ENCODE measurements around the gene TMX1.
A peak's percentile ranks its signal among the peaks of the same experiment; 100 is the strongest.

Gene TMX1

DNA sequence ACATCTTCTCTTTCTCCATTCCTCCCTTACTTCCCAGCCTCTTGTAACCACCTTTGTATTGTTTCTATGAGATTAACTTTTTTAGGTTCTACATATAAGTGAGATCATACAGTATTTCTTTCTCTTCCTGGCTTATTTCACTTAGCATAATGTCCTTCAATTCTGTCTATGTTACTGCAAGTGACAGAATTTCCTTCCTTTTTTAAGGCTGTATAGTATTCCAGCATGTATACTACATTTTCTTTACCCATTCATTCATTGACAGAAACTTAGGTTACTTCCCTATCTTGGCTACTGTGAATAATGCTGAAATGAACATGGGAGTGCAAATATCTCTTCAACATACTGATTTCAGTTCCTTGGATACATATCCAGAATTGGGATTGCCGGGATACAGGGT, 18.2 kb downstream of the TMX1 start:
- in situ Hi-C loops (cut with MboI; ENCODE audit: low sequenced_read_pairs) = no loop called here
- Histone ChIP-seq H3K36me3 (replicated peaks) (peaks cover 71% of the 10 kb centered on the region), H3K4me1 (no peaks in the 10 kb centered on the region), H3K27me3 (ENCODE audit: low read depth) (no peaks in the 10 kb centered on the region), H3K4me3 (no peak overlapping the region), H3K9me3 (no peaks in the 10 kb centered on the region)
- DNase-seq (ENCODE audit: low spot score in 2 of 2) = no peak

GRCh38 chr14:51258788-51259187, 18.7 kb downstream of the TMX1 start:
- Histone ChIP-seq H3K36me3 (replicated peaks) (peaks cover 66% of the 10 kb centered on the region), H3K4me3 (no peak overlapping the region), H3K27me3 (ENCODE audit: low read depth) (no peaks in the 10 kb centered on the region), H3K9me3 (no peaks in the 10 kb centered on the region), H3K4me1 (no peaks in the 10 kb centered on the region)
- in situ Hi-C loops (cut with MboI; ENCODE audit: low sequenced_read_pairs) = no loop called here
- no peak for DNase-seq (ENCODE audit: low spot score in 2 of 2)

DNA sequence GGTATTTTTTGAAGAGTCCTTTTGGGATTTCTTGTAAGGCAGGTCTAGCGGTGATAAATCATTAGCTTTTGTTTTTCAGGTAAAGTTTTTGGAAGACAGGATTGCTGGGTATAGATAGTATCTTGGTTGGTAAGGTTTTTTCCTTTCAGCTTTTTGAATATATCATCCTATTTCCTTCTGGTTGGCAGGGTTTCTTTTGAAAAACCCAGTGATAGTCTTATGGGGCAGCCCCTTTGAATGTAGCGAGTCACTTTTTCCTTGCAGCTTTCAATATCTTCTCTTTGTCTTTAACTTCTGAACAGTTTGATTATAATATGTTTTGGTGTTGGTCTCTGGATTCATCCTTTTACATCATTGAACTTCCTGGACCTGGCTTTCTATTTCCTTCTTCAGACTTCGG, 20.2 kb downstream of the TMX1 start:
- Histone ChIP-seq H3K4me1 (no peaks in the 10 kb centered on the region), H3K9me3 (no peaks in the 10 kb centered on the region), H3K27me3 (ENCODE audit: low read depth) (no peaks in the 10 kb centered on the region), H3K4me3 (no peak overlapping the region), H3K36me3 (replicated peaks) (peaks cover 59% of the 10 kb centered on the region)
- in situ Hi-C loops (cut with MboI; ENCODE audit: low sequenced_read_pairs) = no loop called here
- no peak for DNase-seq (ENCODE audit: low spot score in 2 of 2)

DNA sequence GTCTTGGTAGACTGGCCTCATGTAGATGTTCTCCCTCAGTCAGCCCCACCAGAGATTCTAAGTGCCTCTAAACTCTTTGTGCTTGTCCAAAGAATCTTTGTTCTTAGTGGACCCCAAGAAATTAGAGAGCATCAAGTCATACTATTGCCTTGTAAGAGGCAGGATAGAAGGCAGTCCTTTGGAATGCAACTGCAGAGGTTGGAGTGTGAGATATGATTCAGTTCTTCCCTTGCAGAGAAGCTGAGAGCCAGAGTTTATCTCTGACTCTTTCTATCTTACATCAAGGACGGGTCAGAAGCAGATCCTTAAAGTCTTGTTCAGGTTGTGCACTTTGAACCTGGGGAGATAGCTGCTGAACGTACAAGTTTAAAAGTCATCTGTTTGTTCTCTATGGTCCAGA, 21.1 kb downstream of the TMX1 start:
- no peaks in the 10 kb centered on the region for H3K27me3 ChIP-seq (ENCODE audit: low read depth)
- in situ Hi-C loops (cut with MboI; ENCODE audit: low sequenced_read_pairs) = no loop called here
- H3K36me3 ChIP-seq (replicated peaks) = peaks cover 58% of the 10 kb centered on the region
- DNase-seq (ENCODE audit: low spot score in 2 of 2) = no peak
- H3K9me3 ChIP-seq = no peaks in the 10 kb centered on the region
- H3K4me1 ChIP-seq = no peaks in the 10 kb centered on the region
- no peak overlapping the region for H3K4me3 ChIP-seq

DNA sequence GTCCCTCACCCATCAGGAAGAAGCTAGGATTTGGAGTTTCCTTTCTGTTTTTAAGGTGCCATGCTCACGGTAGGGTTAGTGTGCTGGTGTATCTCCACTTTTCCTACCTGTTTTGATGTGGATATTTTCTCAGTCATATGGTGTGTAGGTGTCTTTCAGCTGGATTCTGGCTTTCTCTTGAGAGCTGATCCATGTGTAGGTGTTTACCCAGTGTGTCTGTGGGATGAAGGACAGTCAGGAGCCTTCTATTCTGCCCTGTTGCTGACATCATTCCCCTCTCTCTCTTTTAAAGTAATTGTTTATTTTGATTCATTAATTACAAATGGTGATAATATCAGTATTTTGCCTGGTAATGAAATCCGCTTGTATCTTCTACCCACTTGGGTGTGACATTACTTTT, 22.8 kb downstream of the TMX1 start:
- Histone ChIP-seq H3K9me3 (no peaks in the 10 kb centered on the region), H3K27me3 (ENCODE audit: low read depth) (no peaks in the 10 kb centered on the region), H3K4me1 (no peaks in the 10 kb centered on the region), H3K36me3 (replicated peaks) (peaks cover 55% of the 10 kb centered on the region), H3K4me3 (no peak overlapping the region)
- DNase-seq (ENCODE audit: low spot score in 2 of 2) = no peak
- in situ Hi-C loops (cut with MboI; ENCODE audit: low sequenced_read_pairs) = no loop called here

DNA sequence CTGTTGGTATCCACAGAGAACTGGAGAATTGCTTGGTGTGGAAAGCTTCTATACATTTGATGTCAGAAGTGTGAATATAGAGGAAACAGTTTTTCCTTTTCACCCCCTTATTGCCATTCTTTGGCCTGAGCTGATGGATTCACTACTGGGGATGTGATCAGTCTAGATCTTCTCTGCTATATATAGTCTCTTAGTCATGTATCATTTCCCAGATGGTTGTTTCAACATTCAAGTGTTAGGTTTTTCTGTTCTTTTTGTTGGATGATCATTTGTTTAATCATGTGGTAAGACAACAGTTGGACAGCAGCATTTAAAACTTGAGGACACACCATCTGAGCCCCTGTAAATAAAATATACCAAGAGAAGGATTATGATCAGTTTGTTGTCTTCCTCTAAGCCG, 29.6 kb downstream of the TMX1 start:
- H3K27me3 ChIP-seq (ENCODE audit: low read depth) = no peaks in the 10 kb centered on the region
- H3K9me3 ChIP-seq = no peaks in the 10 kb centered on the region
- H3K36me3 ChIP-seq (replicated peaks) = peaks cover 27% of the 10 kb centered on the region
- H3K4me1 ChIP-seq = no peaks in the 10 kb centered on the region
- no peak for DNase-seq (ENCODE audit: low spot score in 2 of 2)
- in situ Hi-C loops (cut with MboI; ENCODE audit: low sequenced_read_pairs) = no loop called here
- no peak overlapping the region for H3K4me3 ChIP-seq

- Histone ChIP-seq H3K9me3 (no peaks in the 10 kb centered on the region), H3K27me3 (ENCODE audit: low read depth) (no peaks in the 10 kb centered on the region), H3K4me1 (no peaks in the 10 kb centered on the region), H3K4me3 (no peak overlapping the region), H3K36me3 (replicated peaks) (peaks cover 7% of the 10 kb centered on the region; the same call in 1 of the 2 replicates)
- in situ Hi-C loops (cut with MboI; ENCODE audit: low sequenced_read_pairs) = loop anchor here (25.0 kb wide), 2 partner anchors 711 to 861 kb away; partner anchors contain the start of gene RTRAF
- no peak for DNase-seq (ENCODE audit: low spot score in 2 of 2)
Observed at GRCh38 chr14:51276605-51277004, 36.6 kb downstream of the TMX1 start.

DNA sequence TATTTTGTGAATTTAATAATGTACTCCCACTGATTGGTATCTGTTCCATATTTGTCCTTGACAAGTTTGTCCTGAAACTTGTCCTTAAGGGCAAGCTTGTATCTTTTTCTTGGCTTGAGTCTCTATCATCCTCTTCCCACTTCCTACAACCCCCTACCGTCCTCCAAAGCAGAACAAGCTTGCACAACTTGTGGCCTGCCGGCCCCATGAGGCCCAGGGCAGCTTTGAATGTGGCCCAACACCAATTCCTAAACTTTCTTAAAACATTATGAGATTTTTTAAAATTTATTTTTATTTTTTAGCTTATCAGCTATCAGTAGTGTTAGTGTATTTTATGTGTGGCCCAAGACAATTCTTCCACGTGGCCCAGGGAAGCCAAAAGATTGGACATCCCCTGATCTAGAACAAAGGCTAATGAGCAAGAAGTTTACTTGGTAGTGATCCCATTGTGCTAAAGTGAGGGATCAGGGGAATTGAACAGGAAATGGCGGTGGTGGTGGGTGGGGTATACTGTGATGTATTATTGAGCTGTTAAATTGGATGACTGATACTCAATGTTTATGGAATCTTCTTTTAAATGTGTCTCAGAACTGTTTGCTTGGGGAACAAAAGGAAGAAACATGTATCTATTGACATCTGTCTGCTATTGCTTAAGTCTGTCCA, 37.8 kb downstream of the TMX1 start:
- in situ Hi-C loops (cut with MboI; ENCODE audit: low sequenced_read_pairs) = loop anchor here (25.0 kb wide), 2 partner anchors 709 to 859 kb away; partner anchors contain the start of gene RTRAF
- H3K27me3 ChIP-seq (ENCODE audit: low read depth) = no peaks in the 10 kb centered on the region
- no peaks in the 10 kb centered on the region for H3K9me3 ChIP-seq
- no peak for DNase-seq (ENCODE audit: low spot score in 2 of 2)
- 0 out of 2 replicates have a peak, but pooled peaks cover 4% of the 10 kb centered on the region for H3K36me3 ChIP-seq (replicated peaks)
- H3K4me1 ChIP-seq = peaks cover 2% of the 10 kb centered on the region; the same call in 1 of the 2 replicates
- no peak overlapping the region for H3K4me3 ChIP-seq

DNA sequence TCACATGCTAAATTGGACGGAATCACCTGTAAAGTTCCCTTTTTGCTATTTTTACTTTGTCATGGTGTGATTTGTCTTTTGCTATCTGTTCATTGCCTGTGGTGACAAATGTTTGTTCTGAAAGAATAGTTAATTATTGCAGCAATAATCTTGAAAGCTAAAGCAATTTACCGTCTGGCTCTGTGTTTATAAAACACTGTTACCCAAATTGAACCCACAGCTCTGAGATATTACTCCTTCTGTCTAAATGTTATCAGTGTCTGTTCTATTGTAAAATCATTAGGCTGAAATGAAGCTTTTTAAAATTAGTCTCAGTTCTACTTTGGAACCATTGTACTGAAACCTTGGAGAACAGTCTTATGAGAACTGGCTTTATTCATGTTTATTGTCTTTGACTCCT, 42.5 kb downstream of the TMX1 start:
- in situ Hi-C loops (cut with MboI; ENCODE audit: low sequenced_read_pairs) = loop anchor here (25.0 kb wide), 2 partner anchors 705 to 855 kb away; partner anchors contain the start of gene RTRAF
- Histone ChIP-seq H3K4me1 (peaks cover 3% of the 10 kb centered on the region; the same call in 1 of the 2 replicates), H3K4me3 (no peak overlapping the region), H3K36me3 (replicated peaks) (peaks cover under 1% of the 10 kb centered on the region), H3K27me3 (ENCODE audit: low read depth) (no peaks in the 10 kb centered on the region), H3K9me3 (no peaks in the 10 kb centered on the region)
- no peak for DNase-seq (ENCODE audit: low spot score in 2 of 2)

DNA sequence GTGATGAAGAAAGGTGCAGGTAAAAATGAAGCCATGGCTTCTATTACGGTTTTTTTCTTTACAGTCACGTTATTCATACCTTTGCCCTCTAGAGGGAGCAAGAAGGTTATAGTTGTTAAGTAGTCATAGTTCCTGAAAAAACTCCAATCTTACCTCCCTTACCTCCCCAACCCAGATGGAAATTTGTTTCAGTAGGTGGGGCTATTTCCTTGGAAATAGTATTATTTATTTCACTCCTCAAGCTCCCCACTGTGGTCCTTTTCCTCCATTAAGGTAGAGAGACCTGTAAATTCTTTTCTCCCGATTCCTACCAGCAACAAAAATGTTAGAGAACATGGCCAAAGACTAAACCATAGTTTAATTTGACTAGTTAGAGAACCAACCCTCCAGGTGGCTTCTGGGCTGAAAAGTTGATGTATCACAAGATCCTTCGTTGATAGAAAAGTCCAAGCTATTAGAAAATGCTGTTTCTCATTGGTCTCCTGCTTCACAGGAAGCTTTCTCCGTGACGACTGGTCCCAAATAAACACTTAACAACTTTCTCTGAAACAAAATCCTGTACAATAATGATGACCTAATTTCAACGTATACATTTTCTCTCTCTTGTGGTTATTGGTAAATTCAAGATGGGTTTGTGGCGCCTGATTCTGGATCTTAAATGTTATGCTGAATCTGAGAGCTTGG, 43.5 kb downstream of the TMX1 start:
- Histone ChIP-seq H3K36me3 (replicated peaks) (peaks cover 10% of the 10 kb centered on the region), H3K27me3 (ENCODE audit: low read depth) (no peaks in the 10 kb centered on the region), H3K4me3 (no peak overlapping the region), H3K9me3 (no peaks in the 10 kb centered on the region), H3K4me1 (peaks cover 3% of the 10 kb centered on the region; the same call in 1 of the 2 replicates)
- DNase-seq (ENCODE audit: low spot score in 2 of 2) = peak in 1 of 2 experiments; percentile 89
- in situ Hi-C loops (cut with MboI; ENCODE audit: low sequenced_read_pairs) = loop anchor here (25.0 kb wide), 2 partner anchors 704 to 854 kb away; partner anchors contain the start of gene RTRAF

DNA sequence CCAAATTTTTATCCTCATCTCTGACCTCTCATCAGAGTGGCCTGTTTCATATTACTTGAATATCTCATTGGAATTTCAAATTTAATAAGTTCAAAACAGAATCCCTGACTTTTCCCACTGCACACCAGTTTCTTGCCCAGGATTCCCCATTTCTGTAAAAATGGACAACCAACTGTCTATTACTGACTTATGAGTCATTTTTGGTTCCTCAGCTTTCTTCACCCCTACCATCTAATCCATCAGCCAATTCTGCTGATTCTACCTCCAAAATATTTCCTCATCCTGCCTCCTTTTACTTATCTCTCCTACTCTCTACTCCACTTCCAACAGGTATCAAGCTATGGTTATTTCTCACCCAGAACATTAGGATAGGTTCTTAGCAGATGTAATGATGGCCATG, 44.2 kb downstream of the TMX1 start:
- peaks cover 3% of the 10 kb centered on the region; the same call in 1 of the 2 replicates for H3K4me1 ChIP-seq
- in situ Hi-C loops (cut with MboI; ENCODE audit: low sequenced_read_pairs) = loop anchor here (25.0 kb wide), 2 partner anchors 703 to 853 kb away; partner anchors contain the start of gene RTRAF
- no peaks in the 10 kb centered on the region for H3K9me3 ChIP-seq
- no peak overlapping the region for H3K4me3 ChIP-seq
- no peaks in the 10 kb centered on the region for H3K27me3 ChIP-seq (ENCODE audit: low read depth)
- peaks cover 12% of the 10 kb centered on the region for H3K36me3 ChIP-seq (replicated peaks)
- no peak for DNase-seq (ENCODE audit: low spot score in 2 of 2)

DNA sequence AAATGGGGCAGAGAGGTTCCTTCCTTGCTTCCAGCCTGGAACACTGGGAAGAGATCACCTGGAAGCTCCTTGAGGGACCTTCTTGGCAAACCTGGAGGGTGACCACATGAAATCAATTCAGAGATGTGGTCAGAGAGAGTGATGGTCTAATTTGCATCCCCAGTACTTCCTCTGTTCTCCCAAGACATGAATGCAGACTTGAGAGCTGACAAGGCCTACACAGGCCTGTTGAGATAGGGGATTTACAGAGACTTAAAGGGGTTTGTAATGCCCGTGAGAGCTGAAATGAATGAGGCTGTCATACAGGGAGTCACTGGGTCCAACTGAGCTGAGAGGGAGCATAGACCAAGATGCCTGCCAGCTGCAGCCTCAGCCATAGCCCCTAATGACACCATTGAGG, 45.1 kb downstream of the TMX1 start:
- Histone ChIP-seq H3K27me3 (ENCODE audit: low read depth) (no peaks in the 10 kb centered on the region), H3K4me3 (no peak overlapping the region), H3K4me1 (peaks cover 3% of the 10 kb centered on the region; the same call in 1 of the 2 replicates), H3K9me3 (no peaks in the 10 kb centered on the region), H3K36me3 (replicated peaks) (peaks cover 12% of the 10 kb centered on the region)
- no peak for DNase-seq (ENCODE audit: low spot score in 2 of 2)
- in situ Hi-C loops (cut with MboI; ENCODE audit: low sequenced_read_pairs) = loop anchor here (5.0 to 25.0 kb wide), 3 partner anchors 492 to 852 kb away; partner anchors contain the start of gene RTRAF

DNA sequence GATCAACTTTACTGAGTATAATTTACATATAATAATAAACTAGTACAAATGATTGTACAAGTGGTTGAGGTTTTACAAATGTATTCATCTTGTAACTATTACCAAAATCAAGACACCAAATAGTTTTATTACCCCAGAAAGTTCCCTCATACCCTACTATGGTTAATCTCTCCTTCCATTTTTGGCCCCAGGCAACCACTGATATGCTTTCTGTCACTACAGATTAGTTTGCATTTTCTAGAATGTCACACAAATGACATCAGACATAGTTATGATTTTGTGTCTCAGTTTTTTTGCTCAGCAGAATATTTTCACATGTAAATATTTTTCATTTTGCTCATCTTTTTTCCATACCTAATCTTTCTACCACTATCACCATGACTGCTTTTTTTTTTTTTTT, 49.1 kb downstream of the TMX1 start:
- H3K4me1 ChIP-seq = no peaks in the 10 kb centered on the region
- no peaks in the 10 kb centered on the region for H3K9me3 ChIP-seq
- no peak overlapping the region for H3K4me3 ChIP-seq
- H3K36me3 ChIP-seq (replicated peaks) = peaks cover 12% of the 10 kb centered on the region
- no peaks in the 10 kb centered on the region for H3K27me3 ChIP-seq (ENCODE audit: low read depth)
- in situ Hi-C loops (cut with MboI; ENCODE audit: low sequenced_read_pairs) = loop anchor here (5.0 to 25.0 kb wide), 3 partner anchors 488 to 848 kb away; partner anchors contain the start of gene RTRAF
- DNase-seq (ENCODE audit: low spot score in 2 of 2) = no peak

GRCh38 chr14:51290132-51290531, 50.1 kb downstream of the TMX1 start:
- no peak for DNase-seq (ENCODE audit: low spot score in 2 of 2)
- no peak overlapping the region for H3K4me3 ChIP-seq
- in situ Hi-C loops (cut with MboI; ENCODE audit: low sequenced_read_pairs) = loop anchor here (25.0 kb wide), 2 partner anchors 697 to 847 kb away; partner anchors contain the start of gene RTRAF
- no peaks in the 10 kb centered on the region for H3K9me3 ChIP-seq
- no peaks in the 10 kb centered on the region for H3K27me3 ChIP-seq (ENCODE audit: low read depth)
- peaks cover 12% of the 10 kb centered on the region for H3K36me3 ChIP-seq (replicated peaks)
- H3K4me1 ChIP-seq = no peaks in the 10 kb centered on the region

Measured in HAP-1 (cell line).